Daoy (cell line): ENCODE results near the gene GLCCI1. TPM values are rescaled to one million over a fixed set of nuclear protein-coding genes. Genes with fewer than 3 reads are reported as not detected.

Experiments
- DNase-seq: peaks from one replicate; pipeline ENCODE4 v3.0.0-alpha.2; 2015; ENCODE audit warnings: low read depth
- total RNA-seq: library from RNA; depleted of rRNA; stranded (reverse); fragments of >200 nt; shearing (Covaris generic); gene quantifications from 2 replicates; pipeline ENCODE4 v1.2.3, GENCODE V29; 2014

Gene GLCCI1
- total RNA-seq, 1 experiment from 2014 or later = 6.0 TPM

- no peak for DNase-seq
Measured at GRCh38 chr7:8130663-8131062, 162.1 kb downstream of the GLCCI1 start.

GRCh38 chr7:8131694-8132605 is 163.4 kb downstream of the GLCCI1 start:
- DNase-seq = no peak

- no peak for DNase-seq
Measured at GRCh38 chr7:8133188-8133848, 164.7 kb downstream of the GLCCI1 start.

- peak; percentile 54 for DNase-seq
Measured at GRCh38 chr7:8134089-8134733, 165.6 kb downstream of the GLCCI1 start.

GRCh38 chr7:8135417-8135816 is 166.8 kb downstream of the GLCCI1 start:
- no peak for DNase-seq

GRCh38 chr7:8136051-8136730 is 167.6 kb downstream of the GLCCI1 start:
- no peak for DNase-seq
